OCI-LY7 (cell line): ENCODE data around the gene SBF2. TPM values are rescaled to one million over a fixed set of nuclear protein-coding genes. Genes with fewer than 3 reads are reported as not detected.
"Not testable (repeated sequence)": the region's sequence is repeated elsewhere in the genome, so short reads cannot be mapped to it uniquely, and the experiment has no call there.

Experiments used
- BruUV-seq: library from RNA; stranded (reverse); fragments of 400-500 nt; replicated peaks from 2 replicates; lab custom pipeline; 2021; lab: Mats Ljungman, UMichigan
- CTCF ChIA-PET: fragments of 300-600 bp; sonication (Branson Sonifier 250); formaldehyde crosslinking; loops from one replicate; lab custom pipeline; 2022; ENCODE audit warnings: antibody characterized with exemption; ENCODE audit not compliant: unreplicated experiment; lab: Charles Lee
- POLR2A ChIA-PET: fragments of 300-600 bp; sonication (Branson Sonifier 250); formaldehyde crosslinking; loops from one replicate; lab custom pipeline; 2022; ENCODE audit warnings: antibody characterized with exemption; lab: Charles Lee
- DNase-seq: peaks from one replicate; pipeline ENCODE4 v3.0.0-alpha.2; 2015; ENCODE audit warnings: low spot score
- H2AFZ ChIP-seq: fragments of 200-600 bp; sonication (generic), shearing (Covaris generic); 2 replicates; pipeline ENCODE4 v1.6.1; 2014; ENCODE audit warnings: mild to moderate bottlenecking, antibody characterized with exemption, low read length, moderate library complexity
- H3K27ac ChIP-seq: fragments of 200-600 bp; sonication (generic); 2 replicates; pipeline ENCODE4 v1.5.1; 2014; ENCODE audit warnings: mixed run types, low read depth, mild to moderate bottlenecking, moderate library complexity, low read length, inconsistent platforms; ENCODE audit not compliant: poor library complexity, severe bottlenecking
- H3K36me3 ChIP-seq: fragments of 200-600 bp; sonication (generic); 2 replicates; pipeline ENCODE4 v1.6.1; 2014; ENCODE audit warnings: mild to moderate bottlenecking, antibody characterized with exemption, low read length, moderate library complexity, mixed read lengths; ENCODE audit not compliant: insufficient read depth
- H3K4me1 ChIP-seq: fragments of 200-600 bp; sonication (generic); 2 replicates; pipeline ENCODE4 v1.5.1; 2014; ENCODE audit warnings: mild to moderate bottlenecking, low read length; ENCODE audit not compliant: insufficient read depth, poor library complexity, severe bottlenecking
- H3K4me2 ChIP-seq: fragments of 200-600 bp; sonication (generic); 2 replicates; pipeline ENCODE4 v1.6.1; 2014; ENCODE audit warnings: mild to moderate bottlenecking, low read length
- H3K4me3 ChIP-seq: fragments of 200-600 bp; sonication (generic); 2 replicates; pipeline ENCODE4 v1.5.1; 2014; ENCODE audit warnings: mild to moderate bottlenecking, low read depth, low read length; ENCODE audit not compliant: poor library complexity, severe bottlenecking
- H3K79me2 ChIP-seq: fragments of 200-600 bp; sonication (generic); 2 replicates; pipeline ENCODE4 v1.6.1; 2016; ENCODE audit warnings: low read depth, mild to moderate bottlenecking, low read length, moderate library complexity, mixed read lengths; ENCODE audit not compliant: insufficient read depth
- H3K9me2 ChIP-seq: fragments of 200-600 bp; sonication (generic); 2 replicates; pipeline ENCODE4 v1.6.1; 2016; ENCODE audit warnings: mild to moderate bottlenecking, low read length, mixed read lengths; ENCODE audit not compliant: insufficient read depth
- H3K9me3 ChIP-seq: fragments of 200-600 bp; sonication (generic); 2 replicates; pipeline ENCODE4 v1.6.1; 2014; ENCODE audit warnings: mild to moderate bottlenecking, mixed run types, low read length, mixed read lengths
- H4K20me1 ChIP-seq: fragments of 200-600 bp; sonication (generic); 2 replicates; pipeline ENCODE4 v1.6.1; 2014; ENCODE audit warnings: mild to moderate bottlenecking, antibody characterized with exemption, low read length, moderate library complexity, mixed read lengths; ENCODE audit not compliant: insufficient read depth
- CTCF ChIP-seq: fragments of 200-600 bp; sonication (generic); conservative IDR thresholded peaks from 2 replicates; pipeline ENCODE4 v1.5.1; 2014; ENCODE audit warnings: mild to moderate bottlenecking, antibody characterized with exemption, low read length, moderate library complexity, mixed read lengths
- EZH2phosphoT487 ChIP-seq: fragments of 200-600 bp; sonication (generic); IDR thresholded peaks from 2 replicates; pipeline ENCODE4 v1.6.1; 2018; ENCODE audit warnings: low read depth, borderline replicate concordance, mild to moderate bottlenecking, mixed run types, antibody characterized with exemption, low read length, moderate library complexity, mixed read lengths
- intact Hi-C: fragments of 100-400 bp; cut with micrococcal nuclease; formaldehyde crosslinking; loops from one replicate; pipeline ENCODE4 v1.10.0; 2022; ENCODE audit not compliant: unreplicated experiment
- total RNA-seq, 2 experiments: library from RNA; depleted of rRNA in 1 of 2; stranded (reverse); fragments of >200 nt in 1 of 2; shearing (Covaris generic) in 1 of 2; gene quantifications; 2 replicates each; pipeline ENCODE4 v1.2.3, GENCODE V29; 2014 to 2022

The SBF2 gene
- total RNA-seq, 2 experiments from 2014 or later: 12.9 to 14.3 TPM

DNA sequence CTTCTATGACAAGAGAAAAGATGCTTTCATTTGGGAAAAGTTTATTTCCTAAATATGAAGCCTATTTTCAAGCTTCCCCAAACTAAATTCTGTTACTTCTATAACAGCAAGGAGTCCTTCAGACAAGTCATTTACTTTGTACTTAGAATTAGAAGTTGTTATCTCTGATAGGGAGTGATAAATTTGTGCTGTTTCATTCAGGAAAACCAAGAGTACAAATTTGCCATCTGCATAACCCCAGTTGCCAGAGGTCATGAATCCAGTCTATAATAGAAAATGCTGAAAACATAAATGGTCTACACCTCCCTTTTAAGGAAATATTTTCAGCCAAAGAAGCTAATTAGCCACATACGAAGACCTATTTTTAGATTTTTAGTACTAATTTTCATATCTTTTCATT, 61.3 kb downstream of the SBF2 start:
- Histone ChIP-seq H3K79me2 (no peaks in the 10 kb centered on the region), H3K4me3 (no peak overlapping the region), H4K20me1 (no peaks in the 10 kb centered on the region), H3K36me3 (no peaks in the 10 kb centered on the region), H3K9me2 (no peaks in the 10 kb centered on the region), H2AFZ (no peak overlapping the region), H3K4me2 (no peak overlapping the region), H3K9me3 (no peaks in the 10 kb centered on the region), H3K27ac (no peak overlapping the region), H3K4me1 (no peaks in the 10 kb centered on the region)
- intact Hi-C loops: no loop called here
- no TSS peak for BruUV-seq
- POLR2A ChIA-PET: interaction anchor here (1.2 kb wide), 1 partner anchor 10 kb away, joined by 3 read pairs; no protein-coding TSS in a partner anchor
- CTCF ChIA-PET: no interaction called here
- DNase-seq: no peak
- TF ChIP-seq EZH2phosphoT487 (no peak), CTCF (no peak)

DNA sequence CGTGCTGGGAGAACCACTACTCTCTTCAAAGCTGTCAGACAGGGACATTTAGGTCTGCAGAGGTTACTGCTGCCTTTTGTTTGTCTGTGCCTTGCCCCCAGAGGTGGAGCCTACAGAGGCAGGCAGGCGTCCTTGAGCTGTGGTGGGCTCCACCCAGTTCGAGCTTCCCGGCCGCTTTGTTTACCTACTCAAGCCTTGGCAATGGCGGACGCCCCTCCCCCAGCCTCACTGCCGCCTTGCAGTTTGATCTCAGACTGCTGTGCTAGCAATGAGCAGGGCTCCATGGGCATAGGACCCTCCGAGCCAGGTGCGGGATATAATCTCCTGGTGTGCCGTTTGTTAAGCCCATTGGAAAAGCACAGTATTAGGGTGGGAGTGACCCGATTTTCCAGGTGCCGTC, 62.2 kb downstream of the SBF2 start:
- H2AFZ ChIP-seq, H3K4me3 ChIP-seq, H3K27ac ChIP-seq, H4K20me1 ChIP-seq, BruUV-seq, CTCF ChIA-PET, H3K9me3 ChIP-seq, POLR2A ChIA-PET, H3K79me2 ChIP-seq, intact Hi-C loops, DNase-seq, H3K4me2 ChIP-seq, H3K9me2 ChIP-seq, H3K4me1 ChIP-seq, H3K36me3 ChIP-seq: not testable (repeated sequence)

GRCh38 chr11:10225553-10225952, 68.5 kb downstream of the SBF2 start:
- Histone ChIP-seq H3K27ac (no peak overlapping the region), H3K79me2 (no peaks in the 10 kb centered on the region), H3K4me2 (no peak overlapping the region), H3K36me3 (no peaks in the 10 kb centered on the region), H2AFZ (no peak overlapping the region), H3K4me1 (no peaks in the 10 kb centered on the region), H3K9me3 (no peaks in the 10 kb centered on the region), H3K9me2 (no peaks in the 10 kb centered on the region), H3K4me3 (no peak overlapping the region), H4K20me1 (no peaks in the 10 kb centered on the region)
- ChIA-PET POLR2A (interaction anchor here (0.7 kb wide), 1 partner anchor 296 kb away, joined by 3 read pairs; no protein-coding TSS in a partner anchor), CTCF (no interaction called here)
- TF ChIP-seq EZH2phosphoT487 (no peak), CTCF (no peak)
- intact Hi-C loops: no loop called here
- no TSS peak for BruUV-seq
- DNase-seq: no peak
